HL-60 (cell line): Measurements from ENCODE around the gene TGM5.

Source experiments
- CTCF ChIP-seq: IDR thresholded peaks from one replicate; pipeline ENCODE4 v1.5.1; 2011; ENCODE audit warnings: low read length, control low read depth, inconsistent platforms; ENCODE audit not compliant: insufficient read depth
- POLR2AphosphoS5 ChIP-seq: IDR thresholded peaks from 2 replicates; pipeline ENCODE4 v1.6.1; 2012; ENCODE audit warnings: low read depth
- SPI1 ChIP-seq: IDR thresholded peaks from 2 replicates; pipeline ENCODE4 v1.6.1; 2012; ENCODE audit warnings: low read depth, mild to moderate bottlenecking, borderline replicate concordance

DNA sequence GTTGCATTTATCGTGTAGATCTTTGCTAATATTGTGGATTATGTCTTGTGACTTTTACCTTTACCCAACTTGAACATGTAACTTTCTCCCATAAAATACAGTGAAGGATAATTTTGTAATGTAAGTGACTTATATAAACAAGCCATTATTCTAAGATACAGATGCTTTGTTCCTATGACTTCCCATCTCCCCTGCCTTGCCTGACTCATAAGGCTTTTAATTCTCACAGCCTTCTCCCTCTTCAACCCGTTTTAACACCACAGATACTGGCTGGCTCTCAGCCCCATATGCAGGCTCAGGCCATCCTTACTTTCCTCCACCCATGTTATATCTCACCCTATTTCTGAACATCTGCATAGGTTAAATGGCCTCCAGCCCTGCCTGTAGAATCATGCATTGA lies 77.4 kb downstream of the TGM5 start:
- TF ChIP-seq CTCF (no peak), POLR2AphosphoS5 (no peak), SPI1 (no peak)
